ENCODE measurements around the gene FBXW5.

Gene FBXW5

DNA sequence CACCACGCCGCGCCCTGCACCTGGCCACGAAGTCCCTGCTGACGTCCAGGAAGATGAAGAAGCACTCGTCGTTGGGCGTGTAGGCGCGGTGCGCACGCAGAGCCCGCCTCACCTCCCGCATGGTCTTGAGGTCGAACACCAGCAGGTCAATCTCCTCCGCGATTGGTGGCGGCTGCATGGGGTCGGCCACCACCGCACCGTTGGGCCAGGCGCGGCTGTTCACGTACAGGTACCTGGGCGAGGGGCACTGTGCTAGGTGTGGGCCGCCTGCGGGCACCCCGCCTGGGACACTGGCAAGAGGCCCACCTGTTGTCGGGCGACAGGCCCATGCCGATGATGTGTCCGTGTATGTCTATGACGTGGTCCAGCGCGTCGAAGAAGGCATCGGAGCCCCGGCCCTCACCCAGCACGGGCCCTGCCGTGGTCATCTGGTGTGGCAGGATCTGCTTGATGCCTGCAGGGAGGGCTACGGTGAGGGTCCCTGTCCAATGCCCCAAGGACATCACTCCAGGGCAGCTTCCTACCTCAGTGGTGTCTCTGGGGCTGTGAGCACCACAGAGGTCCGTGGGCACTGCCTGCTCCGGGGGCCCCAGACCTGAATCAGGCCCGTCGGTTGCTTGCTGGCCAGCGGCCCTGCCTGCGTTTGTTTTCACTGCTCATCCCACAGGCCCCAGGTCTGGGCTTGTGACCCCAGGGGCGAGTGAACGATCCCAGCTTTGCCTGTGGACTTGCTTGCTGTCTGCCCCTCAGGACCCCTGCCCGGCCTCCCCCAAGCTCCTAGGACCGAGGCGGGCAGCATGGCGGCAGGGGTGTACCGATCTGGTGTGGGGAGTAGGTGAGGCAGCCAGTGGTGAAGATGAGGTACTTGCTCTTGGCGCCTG, 3.1 kb downstream of the FBXW5 start:
- Histone ChIP-seq H3K9me3 (ENCODE audit: insufficient read depth, low read length) (no peaks in the 10 kb centered on the region), H3K4me2 (ENCODE audit: low read length) (no peak overlapping the region), H4K20me1 (ENCODE audit: insufficient read depth, low read length) (no peaks in the 10 kb centered on the region), H3K9ac (ENCODE audit: low read length) (no peak overlapping the region), H2AFZ (ENCODE audit: low read depth, low read length) (no peak overlapping the region), H3K27me3 (ENCODE audit: low read depth, low read length) (no peaks in the 10 kb centered on the region), H3K36me3 (replicated peaks; ENCODE audit: low read depth, low read length) (peaks cover 34% of the 10 kb centered on the region), H3K4me1 (ENCODE audit: low read length) (peaks cover 12% of the 10 kb centered on the region), H3K27ac (ENCODE audit: low read length) (no peak overlapping the region), H3K4me3 (ENCODE audit: low read length) (no peak overlapping the region), H3K79me2 (ENCODE audit: low read length) (peaks cover 18% of the 10 kb centered on the region)
- TF ChIP-seq EZH2phosphoT487 (IDR thresholded peaks at IDR 0.05; ENCODE audit: low read depth) = no peak
- TF ChIP-seq, protein P1, sequence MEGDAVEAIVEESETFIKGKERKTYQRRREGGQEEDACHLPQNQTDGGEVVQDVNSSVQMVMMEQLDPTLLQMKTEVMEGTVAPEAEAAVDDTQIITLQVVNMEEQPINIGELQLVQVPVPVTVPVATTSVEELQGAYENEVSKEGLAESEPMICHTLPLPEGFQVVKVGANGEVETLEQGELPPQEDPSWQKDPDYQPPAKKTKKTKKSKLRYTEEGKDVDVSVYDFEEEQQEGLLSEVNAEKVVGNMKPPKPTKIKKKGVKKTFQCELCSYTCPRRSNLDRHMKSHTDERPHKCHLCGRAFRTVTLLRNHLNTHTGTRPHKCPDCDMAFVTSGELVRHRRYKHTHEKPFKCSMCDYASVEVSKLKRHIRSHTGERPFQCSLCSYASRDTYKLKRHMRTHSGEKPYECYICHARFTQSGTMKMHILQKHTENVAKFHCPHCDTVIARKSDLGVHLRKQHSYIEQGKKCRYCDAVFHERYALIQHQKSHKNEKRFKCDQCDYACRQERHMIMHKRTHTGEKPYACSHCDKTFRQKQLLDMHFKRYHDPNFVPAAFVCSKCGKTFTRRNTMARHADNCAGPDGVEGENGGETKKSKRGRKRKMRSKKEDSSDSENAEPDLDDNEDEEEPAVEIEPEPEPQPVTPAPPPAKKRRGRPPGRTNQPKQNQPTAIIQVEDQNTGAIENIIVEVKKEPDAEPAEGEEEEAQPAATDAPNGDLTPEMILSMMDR (IDR thresholded peaks at IDR 0.05; ENCODE audit: low read depth, low read length) = no peak

DNA sequence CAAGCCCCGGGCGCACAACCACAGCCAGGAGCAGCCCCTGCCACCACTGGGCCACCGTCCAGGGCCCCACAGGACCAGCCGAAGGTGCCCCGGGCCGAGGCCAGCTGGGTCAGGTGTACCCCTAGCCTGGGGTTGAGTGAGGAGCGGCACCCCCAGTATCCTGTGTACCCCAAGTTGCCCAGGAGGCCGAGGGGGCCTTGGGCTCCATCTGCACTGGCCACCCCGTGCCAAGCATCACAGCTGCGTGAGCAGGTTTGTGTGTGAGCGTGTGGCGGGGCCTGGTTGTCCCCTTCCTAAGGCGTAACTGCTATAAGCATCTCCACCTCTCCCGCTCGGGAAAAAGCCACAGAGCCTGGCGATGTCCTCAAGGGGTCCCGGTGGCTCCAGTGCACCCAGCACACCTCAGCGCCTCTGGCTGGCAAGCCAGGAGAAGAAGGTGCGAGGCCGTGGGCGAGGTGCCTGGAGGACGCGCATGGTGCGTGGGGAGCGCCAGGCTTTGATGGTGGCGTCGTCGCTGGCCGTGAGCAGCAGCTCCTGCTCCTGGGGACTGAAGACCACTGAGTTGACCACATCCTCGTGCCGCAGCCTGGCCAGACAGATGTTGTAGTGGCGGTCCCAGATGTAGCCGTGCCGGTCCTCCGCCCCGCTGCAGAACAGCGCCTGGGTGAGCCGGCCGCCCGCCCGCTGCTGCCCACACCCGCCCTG, 3.9 kb downstream of the FBXW5 start:
- Histone ChIP-seq H3K9me3 (ENCODE audit: insufficient read depth, low read length) (no peaks in the 10 kb centered on the region), H3K79me2 (ENCODE audit: low read length) (peaks cover 18% of the 10 kb centered on the region), H3K27ac (ENCODE audit: low read length) (no peak overlapping the region), H4K20me1 (ENCODE audit: insufficient read depth, low read length) (no peaks in the 10 kb centered on the region), H3K4me3 (ENCODE audit: low read length) (no peak overlapping the region), H3K9ac (ENCODE audit: low read length) (no peak overlapping the region), H3K36me3 (replicated peaks; ENCODE audit: low read depth, low read length) (peaks cover 34% of the 10 kb centered on the region), H3K4me2 (ENCODE audit: low read length) (no peak overlapping the region), H3K4me1 (ENCODE audit: low read length) (peaks cover 12% of the 10 kb centered on the region), H3K27me3 (ENCODE audit: low read depth, low read length) (no peaks in the 10 kb centered on the region), H2AFZ (ENCODE audit: low read depth, low read length) (no peak overlapping the region)
- TF ChIP-seq, protein P1 (IDR thresholded peaks at IDR 0.05; ENCODE audit: low read depth, low read length) = no peak
- TF ChIP-seq EZH2phosphoT487 (IDR thresholded peaks at IDR 0.05; ENCODE audit: low read depth) = no peak

DNA sequence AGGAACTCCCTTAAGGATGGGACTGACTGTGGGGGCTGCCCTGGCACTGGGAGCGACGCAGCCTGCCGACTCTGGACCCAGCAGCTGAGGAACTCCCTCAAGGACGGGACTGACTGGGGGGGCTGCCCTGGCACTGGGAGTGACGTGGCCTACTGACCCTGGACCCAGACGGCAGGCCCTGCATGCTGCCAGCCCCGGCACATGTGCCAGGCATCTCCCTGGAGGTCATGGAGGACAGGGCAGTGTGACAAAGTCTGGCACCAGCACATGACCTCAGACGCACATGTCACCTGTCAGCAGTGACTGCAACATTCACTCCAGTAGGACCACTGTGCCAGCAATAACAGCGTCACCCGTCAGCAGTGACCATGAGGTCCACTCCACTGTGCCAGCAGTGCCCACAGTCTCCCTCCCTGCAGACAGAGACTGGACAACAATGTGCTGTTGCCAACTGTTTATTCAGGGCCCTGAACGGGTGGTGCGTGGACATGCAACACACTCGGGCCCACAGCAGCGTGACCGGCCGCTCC, 4.5 kb downstream of the FBXW5 start:
- peaks cover 34% of the 10 kb centered on the region for H3K36me3 ChIP-seq (replicated peaks; ENCODE audit: low read depth, low read length)

More for the DNA sequence above, 4.5 kb downstream of the FBXW5 start:
- Histone ChIP-seq H3K27ac (ENCODE audit: low read length) (no peak overlapping the region), H3K9ac (ENCODE audit: low read length) (no peak overlapping the region), H3K4me1 (ENCODE audit: low read length) (peaks cover 10% of the 10 kb centered on the region), H3K79me2 (ENCODE audit: low read length) (peaks cover 18% of the 10 kb centered on the region), H4K20me1 (ENCODE audit: insufficient read depth, low read length) (no peaks in the 10 kb centered on the region), H3K4me3 (ENCODE audit: low read length) (no peak overlapping the region), H3K4me2 (ENCODE audit: low read length) (no peak overlapping the region), H3K9me3 (ENCODE audit: insufficient read depth, low read length) (no peaks in the 10 kb centered on the region), H2AFZ (ENCODE audit: low read depth, low read length) (no peak overlapping the region), H3K27me3 (ENCODE audit: low read depth, low read length) (no peaks in the 10 kb centered on the region)
- no peak for TF ChIP-seq EZH2phosphoT487 (IDR thresholded peaks at IDR 0.05; ENCODE audit: low read depth)
- TF ChIP-seq, protein P1 (IDR thresholded peaks at IDR 0.05; ENCODE audit: low read depth, low read length) = no peak
